GM12865 (cell line): ENCODE data around the gene MARCHF2.

Experiments
- DNase-seq: peaks from one replicate; pipeline ENCODE4 v3.0.0; 2010; ENCODE audit warnings: low read depth
- H3K4me3 ChIP-seq: 2 replicates; pipeline ENCODE4 v1.5.1; 2011; ENCODE audit warnings: mild to moderate bottlenecking, low read depth, low read length, control low read depth
- CTCF ChIP-seq: IDR thresholded peaks from 2 replicates; pipeline ENCODE4 v1.5.1; 2011; ENCODE audit warnings: low read length, control low read depth, low read depth, inconsistent platforms; ENCODE audit not compliant: insufficient read depth; ENCODE audit errors: missing control alignments

MARCHF2 gene

GRCh38 chr19:8488365-8488764 lies 75.3 kb downstream of the MARCHF2 start:
- no peak overlapping the region for H3K4me3 ChIP-seq
- TF ChIP-seq CTCF: no peak
- DNase-seq: no peak
